GM19099 (cell line): ENCODE data around the gene C1QTNF8.

Experiments used
- POLR2A ChIP-seq: IDR thresholded peaks from 3 replicates; pipeline ENCODE4 v1.6.1; 2011; ENCODE audit warnings: low read depth; ENCODE audit not compliant: insufficient read length; ENCODE audit errors: extremely low read depth

C1QTNF8 gene

GRCh38 chr16:1096169-1097082 lies at the start of gene C1QTNF8:
Gene C1QTNF8, minus strand, starts transcription at chr16:1096244. Its CDS starts 1,322 bp downstream, at chr16:1094922.
- TF ChIP-seq POLR2A: no peak

- no peak for TF ChIP-seq POLR2A
Measured at GRCh38 chr16:1145383-1146100, 49.5 kb upstream of the C1QTNF8 start.

GRCh38 chr16:1144476-1145382 lies 48.7 kb upstream of the C1QTNF8 start:
- no peak for TF ChIP-seq POLR2A

- no peak for TF ChIP-seq POLR2A
Measured at GRCh38 chr16:1143761-1144450, 47.9 kb upstream of the C1QTNF8 start.

GRCh38 chr16:1142911-1143310 lies 46.9 kb upstream of the C1QTNF8 start:
- no peak for TF ChIP-seq POLR2A

- no peak for TF ChIP-seq POLR2A
Measured at GRCh38 chr16:1141716-1142115, 45.7 kb upstream of the C1QTNF8 start.

GRCh38 chr16:1141191-1141590 lies 45.1 kb upstream of the C1QTNF8 start:
- no peak for TF ChIP-seq POLR2A

GRCh38 chr16:1140582-1141162 lies 44.6 kb upstream of the C1QTNF8 start:
- no peak for TF ChIP-seq POLR2A

GRCh38 chr16:1137604-1138003 lies 41.6 kb upstream of the C1QTNF8 start:
- TF ChIP-seq POLR2A: no peak

GRCh38 chr16:1135459-1135825 lies 39.4 kb upstream of the C1QTNF8 start:
- no peak for TF ChIP-seq POLR2A

- no peak for TF ChIP-seq POLR2A
Measured at GRCh38 chr16:1134776-1135458, 38.9 kb upstream of the C1QTNF8 start.

GRCh38 chr16:1133810-1134520 lies 37.9 kb upstream of the C1QTNF8 start:
- TF ChIP-seq POLR2A: no peak

GRCh38 chr16:1133271-1133670 lies 37.2 kb upstream of the C1QTNF8 start:
- no peak for TF ChIP-seq POLR2A

- no peak for TF ChIP-seq POLR2A
Measured at GRCh38 chr16:1132431-1132830, 36.4 kb upstream of the C1QTNF8 start.
